ENCODE results near the gene AMIGO3.

AMIGO3 gene

DNA sequence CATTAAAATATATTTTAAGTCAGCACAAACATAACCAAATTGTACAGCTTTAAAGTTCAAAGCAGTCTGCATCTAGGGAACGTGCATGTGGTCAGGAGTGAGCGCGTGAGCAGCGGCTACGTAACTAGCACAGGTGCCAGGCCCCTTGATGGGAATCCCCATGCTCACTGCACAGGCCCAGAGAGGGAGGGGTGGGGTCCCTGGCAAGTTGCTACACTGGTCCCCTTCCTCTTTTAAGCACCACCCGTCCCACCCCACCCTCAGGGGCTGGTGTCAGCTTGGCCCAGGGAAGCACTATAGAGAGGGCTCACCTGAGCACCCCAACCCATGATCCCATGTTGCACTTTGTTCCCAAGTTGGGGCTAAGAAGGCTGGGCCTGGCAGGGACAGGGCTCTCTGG lies 5.1 kb upstream of the AMIGO3 start:
- DNase-seq, result no peak

DNA sequence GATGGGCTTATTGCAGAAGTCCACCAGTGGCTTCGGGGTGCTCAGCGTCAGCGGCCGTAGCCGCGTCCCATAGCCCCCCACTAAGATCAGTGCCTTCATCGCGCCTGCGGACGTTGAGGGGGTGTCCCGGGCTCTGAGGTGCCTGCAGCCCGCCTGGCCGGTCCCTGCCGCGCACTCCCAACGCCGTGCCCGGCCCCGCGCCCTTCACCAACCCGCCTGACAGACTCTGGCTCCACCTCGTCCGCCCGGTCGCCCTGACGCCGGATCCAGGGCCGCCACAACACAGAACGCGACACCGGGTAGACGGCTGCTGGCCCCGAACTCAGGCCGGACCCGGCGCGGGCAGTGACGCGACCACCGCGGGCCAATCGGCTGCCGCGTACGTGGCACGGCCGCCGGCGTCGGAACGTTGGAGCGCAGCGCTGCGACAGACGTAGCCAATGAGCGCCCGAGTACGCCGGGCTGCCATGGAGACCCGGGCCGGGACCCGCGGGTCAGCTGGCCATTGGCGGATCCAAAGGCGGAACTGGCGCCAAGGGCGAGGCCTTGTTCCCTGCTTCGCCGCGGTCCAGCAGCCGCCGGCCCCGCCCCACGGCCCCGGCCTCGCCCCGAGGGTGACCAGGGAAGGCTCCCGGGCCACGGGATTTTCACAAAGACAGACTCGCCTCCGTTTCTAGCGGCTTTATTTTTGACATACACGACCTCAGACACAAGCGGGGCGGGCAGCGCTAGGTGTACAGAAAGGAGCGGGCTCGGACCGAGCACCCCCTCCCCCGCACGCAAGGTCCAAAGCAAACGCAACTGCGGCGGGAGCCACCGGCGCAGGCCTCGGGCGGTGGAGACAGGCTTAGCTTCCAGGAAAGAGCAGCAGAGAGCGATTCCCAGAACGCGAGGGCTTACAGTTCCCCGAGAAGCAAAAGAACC lies 4.4 kb upstream of the AMIGO3 start, which contains the start of gene GMPPB:
Gene GMPPB, minus strand, starts transcription at position 324 of the 924 bp plus-strand sequence. Its CDS starts 225 bp downstream, at position 99.
- peak; percentile 96 for DNase-seq

DNA sequence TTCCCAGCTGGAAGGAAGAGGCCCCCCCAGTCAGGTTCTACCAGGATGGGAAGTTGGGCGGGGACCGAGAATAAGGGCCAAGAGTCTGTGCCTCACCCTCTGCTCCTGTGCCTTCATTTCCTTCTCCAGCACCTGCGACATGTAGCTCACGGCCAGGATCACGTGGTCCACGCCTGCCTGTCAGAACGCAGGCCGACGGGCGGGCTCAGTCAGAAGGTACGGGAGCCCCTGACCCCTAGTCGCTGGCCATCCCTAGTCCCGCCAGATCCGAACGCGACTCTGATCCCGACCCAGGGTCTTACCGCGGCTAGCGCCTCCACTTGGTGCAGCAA lies 3.8 kb upstream of the AMIGO3 start:
- DNase-seq, result peak; percentile 20

DNA sequence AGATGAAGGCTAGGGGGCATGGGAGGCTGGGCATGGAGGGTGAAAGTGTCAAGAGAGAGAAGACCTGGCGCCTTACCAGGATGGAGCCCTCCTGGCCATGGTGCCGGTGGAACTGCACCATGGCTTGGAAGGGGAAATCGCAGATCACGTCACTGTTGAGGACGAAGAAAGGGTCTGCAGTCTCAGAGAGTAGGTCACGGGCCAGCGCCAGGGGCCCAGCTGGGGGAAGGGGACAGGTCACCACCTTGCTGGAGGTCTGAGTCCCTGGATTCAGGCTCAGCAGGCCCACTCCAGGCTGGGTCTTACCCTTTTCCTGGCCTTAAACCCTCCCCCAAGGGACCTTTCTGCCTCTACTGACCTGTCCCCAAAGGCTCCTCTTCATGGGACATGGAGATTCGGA lies 3.4 kb upstream of the AMIGO3 start:
- DNase-seq, result no peak

DNA sequence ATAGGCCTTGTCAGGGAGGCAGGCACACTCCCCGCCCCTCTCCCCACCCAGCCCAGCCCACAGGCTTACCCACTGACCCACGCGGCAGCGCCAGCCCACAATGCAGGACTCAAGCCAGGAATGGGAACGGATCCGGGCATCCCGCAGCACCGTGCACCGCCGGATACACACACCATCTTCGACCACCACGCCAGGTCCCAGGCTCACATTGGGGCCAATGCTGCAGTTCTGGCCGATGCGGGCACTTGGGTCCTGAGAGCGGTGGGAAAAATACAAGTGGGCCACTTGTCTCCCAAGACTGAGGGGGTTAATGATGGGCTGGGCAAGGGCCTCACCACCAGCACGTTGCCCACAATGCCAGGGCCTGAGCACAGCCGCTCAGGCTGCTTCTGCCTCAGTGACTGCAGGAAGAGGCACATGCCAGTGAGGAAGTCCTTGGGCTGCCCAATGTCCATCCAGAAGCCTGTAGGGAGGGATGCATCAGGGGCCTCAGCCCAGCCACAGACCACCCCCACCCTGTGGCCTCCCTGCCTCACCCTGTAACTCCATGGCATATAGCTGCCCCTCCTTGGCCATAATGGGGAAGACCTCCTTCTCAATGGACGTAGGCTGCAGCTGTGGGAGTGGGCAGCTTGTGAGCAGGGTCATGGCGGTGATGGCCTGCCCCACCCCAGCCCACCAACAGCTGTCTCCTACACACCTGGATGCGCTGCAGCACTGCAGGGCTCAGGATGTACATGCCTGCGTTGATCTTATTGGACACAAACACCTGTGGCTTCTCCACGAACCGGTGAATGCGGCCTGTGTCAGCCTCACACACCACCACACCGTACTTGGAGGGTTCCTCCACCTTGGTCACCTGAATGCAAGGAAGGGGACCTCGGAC lies 2.7 kb upstream of the AMIGO3 start:
- DNase-seq, result no peak

DNA sequence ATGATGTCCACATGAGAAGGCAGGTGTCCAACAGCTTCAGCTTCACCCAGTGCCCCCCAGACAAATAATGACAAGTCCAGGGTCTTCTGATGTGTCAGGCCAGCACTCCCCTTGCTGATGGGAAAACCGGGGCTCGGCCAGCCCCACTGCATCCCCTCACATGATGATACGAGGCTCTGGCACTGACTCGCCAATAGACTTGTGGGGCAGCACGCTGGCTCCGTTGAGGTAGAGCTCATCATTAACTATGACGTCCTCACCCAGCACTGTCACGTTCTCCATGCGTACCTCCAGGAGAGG lies 2.1 kb upstream of the AMIGO3 start:
- DNase-seq, result no peak

DNA sequence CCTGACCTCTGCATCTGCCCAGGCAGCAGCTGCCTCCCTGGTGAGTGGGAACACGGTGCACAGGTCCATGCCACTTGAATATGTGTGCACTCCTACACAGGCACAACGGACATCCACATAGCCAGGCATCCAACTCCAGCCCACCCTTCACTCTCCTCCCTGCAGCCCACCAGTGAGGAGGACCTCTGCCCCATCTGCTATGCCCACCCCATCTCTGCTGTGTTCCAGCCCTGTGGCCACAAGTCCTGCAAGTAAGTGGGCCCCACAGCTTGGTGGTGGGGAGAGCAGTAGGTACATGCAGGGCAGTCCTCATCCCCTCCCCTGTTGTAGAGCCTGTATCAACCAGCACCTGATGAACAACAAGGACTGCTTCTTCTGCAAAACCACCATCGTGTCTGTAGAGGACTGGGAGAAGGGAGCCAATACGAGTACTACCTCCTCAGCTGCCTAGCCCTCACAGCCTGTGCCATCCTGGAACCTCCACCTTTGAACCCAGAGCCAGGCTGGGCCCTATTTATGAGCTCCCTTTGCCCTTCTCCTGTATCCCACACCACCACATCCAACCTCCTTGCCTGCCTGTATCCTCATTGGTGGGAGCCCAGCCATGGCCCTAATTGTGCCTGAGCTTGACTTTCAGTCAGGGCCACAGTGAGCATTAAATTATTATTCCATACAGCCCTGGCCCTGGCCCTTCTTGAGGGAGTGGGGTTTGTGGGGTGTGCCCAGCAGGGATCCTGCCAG lies 1.5 kb upstream of the AMIGO3 start:
- DNase-seq, result no peak

DNA sequence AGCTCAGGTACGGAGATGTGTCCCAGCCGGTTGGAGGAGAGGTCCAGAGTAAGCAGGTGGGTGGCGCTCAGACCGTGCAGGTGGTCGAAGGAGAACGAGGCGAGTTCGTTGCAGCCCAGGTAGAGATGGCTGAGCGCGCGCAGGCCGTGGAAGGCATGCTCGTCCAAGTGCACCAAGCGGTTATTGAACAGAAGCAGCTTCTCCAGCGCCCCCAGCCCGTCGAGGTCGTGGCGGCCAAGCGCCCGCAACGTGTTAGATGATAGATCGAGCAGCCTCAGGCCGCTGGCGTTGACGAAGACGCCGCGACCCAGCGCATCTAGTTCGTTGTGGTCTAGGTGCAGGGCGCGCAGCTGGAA lies 648 bp downstream of the AMIGO3 start:
- DNase-seq, result no peak

DNA sequence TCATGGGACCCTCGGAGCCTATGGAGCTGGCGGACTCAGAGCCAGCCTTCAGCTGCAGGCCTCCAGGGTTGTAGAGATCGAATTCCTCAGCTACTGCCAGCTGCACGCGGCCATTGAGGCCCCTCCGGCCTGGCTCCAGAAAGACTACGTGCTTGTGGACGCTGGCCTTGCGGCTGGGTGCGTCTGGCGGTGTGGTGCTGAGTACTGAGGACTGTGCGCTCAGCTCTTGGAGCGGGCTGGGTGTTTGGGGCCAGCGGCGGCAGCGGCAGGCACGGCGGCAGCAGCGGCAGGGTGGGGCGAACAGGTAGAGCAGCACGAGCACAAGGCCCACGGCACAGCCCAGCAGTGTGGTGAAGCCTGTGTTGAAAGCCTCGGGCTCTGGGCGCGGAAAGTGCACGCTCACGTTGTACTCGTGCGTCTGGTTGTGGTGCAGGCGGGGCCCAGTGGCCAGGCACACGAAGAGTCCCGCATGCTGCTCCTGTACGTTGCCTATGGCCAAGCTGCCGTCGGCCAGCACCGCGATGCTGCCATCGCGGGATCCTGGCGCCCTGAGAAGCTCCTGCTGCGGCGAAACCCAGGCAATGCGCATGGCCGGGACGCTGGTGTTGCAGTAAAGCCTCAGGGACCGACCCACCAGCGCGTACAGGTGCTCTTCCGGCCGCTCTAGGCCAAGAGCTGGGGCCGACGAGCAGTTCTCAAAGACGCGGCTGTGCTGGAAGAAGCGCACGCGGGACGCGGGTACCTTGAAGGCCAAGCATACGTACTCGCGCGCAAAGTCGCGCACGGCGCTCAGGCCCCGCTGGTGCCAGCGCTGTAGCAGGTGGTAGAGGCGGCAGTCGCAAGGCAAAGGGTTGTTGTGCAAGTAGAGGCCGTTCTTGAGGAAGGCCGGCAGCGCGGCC lies 1.3 kb downstream of the AMIGO3 start:
- no peak for DNase-seq

DNA sequence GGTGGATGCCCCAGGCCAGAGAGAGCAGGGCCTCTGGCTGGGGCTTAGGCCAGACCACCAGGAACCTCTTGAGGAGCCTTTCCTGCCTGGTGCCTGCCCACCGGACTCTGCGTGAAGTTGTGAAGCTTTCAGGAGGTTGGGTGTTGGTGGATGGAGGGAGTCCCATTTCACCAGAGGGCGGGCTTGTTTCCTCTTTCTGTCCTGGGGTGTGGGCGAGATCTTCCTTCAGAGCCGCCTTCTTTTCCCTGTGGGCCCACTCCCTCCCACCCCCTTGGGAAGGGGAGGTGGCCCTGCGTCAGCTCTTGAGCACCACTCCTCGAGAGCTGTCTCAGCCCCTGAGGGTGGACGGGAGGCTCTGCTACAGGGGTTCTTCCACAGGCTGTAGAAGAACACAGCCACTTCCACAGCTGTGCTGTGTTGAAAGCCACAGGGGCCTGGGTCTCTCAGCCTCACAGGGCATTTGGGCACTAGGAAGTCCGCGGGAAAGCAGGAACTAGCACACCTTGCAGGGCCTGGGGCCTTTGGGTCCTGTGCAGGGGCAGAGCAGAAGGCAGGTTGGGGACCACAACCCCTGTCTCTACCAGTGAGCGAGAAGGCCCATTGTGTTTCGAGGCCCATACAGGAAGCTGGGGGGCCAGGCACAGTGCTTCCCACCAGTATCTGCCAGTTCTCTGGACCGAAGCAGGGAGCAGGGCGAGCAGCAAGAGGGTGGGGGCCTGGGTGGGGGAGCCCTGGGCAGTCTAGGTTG lies 2.1 kb downstream of the AMIGO3 start:
- DNase-seq, result no peak

DNA sequence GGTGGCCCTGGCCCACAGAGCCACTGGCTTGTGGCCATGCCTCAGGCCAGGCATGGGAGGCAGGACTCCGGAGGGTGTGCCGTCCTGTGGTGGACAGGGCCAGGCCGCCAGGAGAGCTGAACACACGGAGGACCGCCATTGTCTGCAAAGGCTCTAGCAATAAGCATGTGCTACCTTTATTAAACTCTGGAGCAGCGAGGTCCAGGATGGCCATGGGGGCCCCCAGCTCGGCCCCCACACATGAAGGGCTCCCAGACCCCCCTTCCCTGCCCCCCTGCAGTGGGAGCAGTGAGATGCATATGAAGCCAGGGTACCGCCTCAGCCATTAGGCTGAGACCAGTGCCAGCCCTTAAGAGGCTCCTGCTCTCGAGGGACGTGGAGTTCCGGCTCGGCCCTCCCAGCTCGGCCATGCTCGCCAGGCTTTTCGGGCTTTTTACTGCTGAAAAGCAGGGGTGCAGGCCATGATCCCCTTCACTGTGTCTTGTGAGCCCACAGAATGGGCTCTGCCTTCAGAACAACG lies 2.7 kb downstream of the AMIGO3 start:
- no peak for DNase-seq

DNA sequence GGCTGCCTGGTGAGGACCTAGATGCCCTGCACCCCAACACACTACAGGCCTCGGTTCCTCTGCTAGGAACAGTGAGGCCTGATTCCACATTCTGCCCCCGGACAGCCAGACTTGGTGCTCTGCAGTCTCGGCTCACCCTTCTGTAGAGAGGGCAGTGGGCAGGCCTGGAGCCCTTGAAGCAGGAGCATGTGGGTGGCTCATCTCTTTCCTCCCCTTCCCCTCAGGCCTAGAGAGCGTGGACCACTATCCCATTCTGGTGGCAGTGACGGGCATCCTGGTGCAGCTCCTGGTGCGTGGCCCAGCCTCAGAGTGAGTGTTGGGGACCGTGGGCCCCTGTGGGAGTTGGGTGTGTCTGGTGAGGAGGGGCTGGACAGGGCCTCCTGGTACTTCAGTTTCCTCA lies 3.3 kb downstream of the AMIGO3 start:
- DNase-seq, result no peak

DNA sequence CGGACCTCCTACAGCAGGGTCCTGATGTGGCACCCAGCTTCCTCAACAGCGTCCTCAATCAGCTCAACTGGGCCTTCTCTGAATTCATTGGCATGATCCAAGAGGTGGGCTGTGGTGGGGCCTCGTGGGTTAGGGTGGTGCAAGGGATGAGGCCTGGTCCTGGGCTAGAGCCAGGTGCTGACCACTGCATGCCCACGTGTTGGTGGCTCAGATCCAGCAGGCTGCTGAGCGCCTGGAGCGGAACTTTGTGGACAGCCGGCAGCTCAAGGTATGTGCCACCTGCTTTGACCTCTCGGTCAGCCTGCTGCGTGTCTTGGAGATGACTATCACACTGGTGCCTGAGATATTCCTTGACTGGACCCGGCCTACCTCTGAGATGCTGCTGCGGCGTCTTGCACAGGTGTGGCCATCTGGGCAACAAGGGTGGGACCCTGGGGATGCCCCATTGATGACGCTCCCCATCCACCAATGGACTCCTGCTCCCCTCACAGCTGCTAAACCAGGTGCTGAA lies 3.8 kb downstream of the AMIGO3 start:
- DNase-seq, result no peak

DNA sequence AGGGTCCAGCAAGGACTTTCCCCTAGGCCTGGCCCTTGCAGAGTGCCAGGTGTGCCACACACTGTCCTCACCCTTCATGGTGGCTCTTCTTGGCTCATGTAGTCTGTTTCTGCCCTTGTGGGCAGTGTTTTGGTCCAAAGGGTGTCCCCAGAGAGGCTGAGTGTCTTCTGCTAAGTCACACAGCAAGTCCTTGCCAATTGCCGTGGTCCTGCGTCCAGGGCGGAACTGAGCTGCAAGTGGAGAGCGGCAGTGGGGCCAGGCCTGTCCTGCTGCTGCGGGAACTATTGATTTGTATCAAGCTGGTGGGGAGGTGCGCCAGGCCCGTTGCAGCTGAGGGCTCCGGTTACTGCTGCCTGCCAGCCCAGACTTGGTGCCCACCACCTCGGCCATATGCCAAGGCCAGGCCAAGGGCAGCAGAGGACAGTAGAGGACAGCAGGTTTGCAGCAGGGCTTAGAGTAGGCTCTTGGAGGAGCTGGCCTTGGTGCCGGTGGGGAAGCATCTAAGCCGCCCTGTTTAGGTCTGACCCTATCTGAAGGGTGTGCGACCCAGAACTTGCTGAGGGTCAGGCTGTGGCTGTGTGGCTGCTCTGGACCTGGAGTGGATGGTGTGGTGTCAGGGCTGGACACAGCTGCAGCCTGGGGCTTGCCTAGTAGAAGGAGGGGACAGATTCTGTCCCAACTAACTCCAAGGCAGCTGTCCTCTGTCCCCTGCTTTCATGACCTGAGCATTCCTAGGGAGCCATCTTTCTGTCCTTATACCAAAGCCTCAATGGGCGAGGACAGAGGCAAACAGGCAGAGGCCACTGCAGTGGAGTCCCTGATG lies 4.5 kb downstream of the AMIGO3 start:
- no peak for DNase-seq

DNA sequence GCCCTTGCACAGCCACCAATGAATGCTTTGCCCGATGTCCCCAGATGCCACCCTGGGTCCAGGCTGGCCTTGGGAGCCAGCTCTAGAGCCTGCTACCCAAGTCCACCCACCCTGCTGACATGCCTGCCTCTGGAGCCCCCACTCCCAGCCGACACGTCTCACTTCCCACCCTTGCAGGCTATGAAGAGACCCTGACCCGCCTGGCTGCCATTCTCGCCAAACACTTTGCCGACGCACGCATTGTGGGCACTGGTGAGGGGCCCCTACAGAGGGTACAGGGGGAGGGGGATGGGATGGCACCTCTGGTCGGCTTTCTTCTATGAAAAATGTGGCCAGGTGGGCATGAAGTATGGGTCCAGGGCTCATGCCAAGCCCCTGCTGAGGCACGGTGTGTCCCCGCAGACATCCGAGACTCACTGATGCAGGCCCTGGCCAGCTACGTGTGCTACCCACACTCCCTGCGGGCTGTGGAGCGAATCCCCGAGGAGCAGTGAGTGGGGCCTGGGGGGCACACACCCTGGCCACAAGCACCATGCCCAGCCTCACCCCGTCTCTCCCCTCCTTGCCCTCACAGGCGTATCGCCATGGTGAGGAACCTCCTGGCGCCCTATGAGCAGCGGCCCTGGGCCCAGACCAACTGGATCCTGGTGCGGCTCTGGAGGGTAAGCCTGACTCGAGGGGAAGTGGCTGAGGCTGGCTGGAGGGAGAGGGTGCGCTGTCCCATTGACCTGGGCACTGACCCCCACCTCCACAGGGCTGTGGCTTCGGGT lies 6.0 kb downstream of the AMIGO3 start:
- no peak for DNase-seq

DNA sequence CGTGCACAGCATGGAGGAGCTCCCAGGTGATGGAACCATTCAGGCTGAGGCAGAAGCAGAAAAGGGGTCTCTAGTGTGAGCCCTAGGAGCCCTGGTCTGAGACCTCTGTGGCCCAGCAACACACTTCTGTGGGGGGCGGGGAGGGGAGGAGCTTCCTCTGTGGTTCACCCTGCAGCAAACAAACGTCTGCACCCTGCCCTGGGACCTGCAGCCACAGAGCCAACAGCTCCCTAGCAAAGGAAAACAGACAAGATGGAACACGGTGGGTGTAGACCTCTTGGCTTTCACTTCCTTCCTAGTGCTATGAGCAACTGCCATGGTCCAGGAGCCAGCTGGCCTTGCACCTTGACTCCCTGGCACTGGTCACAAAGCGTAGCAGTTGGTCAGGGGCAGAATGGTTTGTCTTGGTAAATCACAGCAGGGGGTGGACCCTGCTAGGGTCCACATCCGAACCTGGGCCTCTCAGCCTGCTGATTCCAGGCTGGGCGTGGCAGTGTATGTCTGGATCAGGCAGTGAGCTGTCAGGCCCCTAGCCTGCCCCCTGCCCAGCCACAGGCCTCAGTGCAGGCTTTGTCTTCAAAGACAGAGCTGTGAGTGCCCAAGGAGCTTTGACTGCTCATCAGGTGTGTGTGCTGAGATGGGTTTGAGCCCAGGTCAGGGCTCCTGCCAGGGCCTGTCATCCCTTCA lies 6.7 kb downstream of the AMIGO3 start:
- DNase-seq, result no peak

DNA sequence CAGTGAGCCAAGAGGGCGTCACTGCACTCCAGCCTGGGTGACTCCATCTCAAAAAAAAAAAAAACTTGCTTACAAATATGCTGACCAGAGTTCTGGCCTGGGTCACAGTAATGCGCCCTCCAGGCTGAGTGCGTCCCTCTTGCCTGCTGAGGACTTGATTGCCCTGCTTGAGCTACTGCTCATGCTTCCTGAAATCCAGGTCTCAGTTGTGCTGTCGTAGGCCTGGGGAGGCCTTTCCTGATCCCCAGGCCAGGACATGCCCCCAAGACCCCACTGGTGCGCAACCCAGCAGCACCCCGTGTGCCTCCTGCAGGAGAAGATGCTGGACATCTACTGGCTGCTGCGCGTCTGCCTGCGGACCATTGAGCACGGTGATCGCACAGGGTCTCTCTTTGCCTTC lies 7.3 kb downstream of the AMIGO3 start:
- no peak for DNase-seq

DNA sequence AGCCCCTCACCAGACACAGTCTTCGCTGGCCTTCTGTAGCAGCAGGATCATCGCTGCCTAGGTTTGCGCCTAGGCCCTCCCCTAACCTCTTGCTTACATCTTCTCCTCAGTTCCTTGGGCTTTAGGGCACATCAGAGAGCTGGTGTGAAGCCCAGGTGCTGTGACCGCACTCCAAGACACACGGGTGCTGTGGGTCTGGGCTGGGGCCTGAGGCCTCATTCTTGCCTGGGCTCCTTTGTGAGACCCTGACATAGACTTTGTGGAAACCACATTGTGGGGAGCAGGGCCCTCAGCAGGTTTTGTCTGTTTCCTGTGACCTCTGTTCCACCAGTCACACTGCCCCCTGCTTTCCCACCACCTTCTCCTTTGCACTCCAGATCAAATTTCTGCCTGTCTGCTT lies 8.0 kb downstream of the AMIGO3 start:
- DNase-seq, result no peak

DNA sequence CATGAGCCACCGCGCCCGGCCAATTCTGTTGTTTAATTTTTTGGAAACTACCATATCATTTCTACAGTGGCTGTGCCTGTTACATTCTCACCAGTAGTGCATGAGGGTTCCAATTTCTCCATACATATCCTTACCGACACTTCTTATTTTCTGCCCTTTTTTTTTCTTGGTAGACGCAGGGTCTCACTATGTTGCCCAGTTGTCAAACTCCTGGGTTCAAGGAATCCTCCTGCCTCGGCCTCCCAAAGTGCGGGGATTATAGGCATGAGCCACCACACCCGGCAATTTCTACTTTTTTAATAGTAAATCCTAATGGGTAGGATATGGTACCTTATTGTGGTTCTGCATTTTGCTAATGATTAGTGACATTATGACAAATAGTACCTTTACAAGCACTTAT lies 9.6 kb downstream of the AMIGO3 start:
- DNase-seq, result no peak

Measured in fibroblast of skin of abdomen (primary cell).